Mesenchymal stem cell (in vitro differentiated cells and primary cell): ENCODE results near the gene VGF.

Experiments
- DNase-seq: peaks from one replicate; pipeline ENCODE4 v3.0.0-alpha.2; 2013
- H2AFZ ChIP-seq: one replicate; pipeline ENCODE4 v1.6.1; 2013; ENCODE audit warnings: low read depth, mild to moderate bottlenecking, control low read depth, inconsistent platforms, low read length, moderate library complexity
- H2AK5ac ChIP-seq: 2 replicates; pipeline ENCODE4 v1.6.1; 2013; ENCODE audit warnings: low read length, moderate library complexity, mild to moderate bottlenecking, inconsistent platforms; ENCODE audit not compliant: severe bottlenecking
- H2BK120ac ChIP-seq: one replicate; pipeline ENCODE4 v1.6.1; 2013; ENCODE audit warnings: low read depth, mild to moderate bottlenecking, inconsistent platforms, low read length, moderate library complexity
- H2BK12ac ChIP-seq, 2 experiments: one replicate each; pipeline ENCODE4 v1.6.1; 2013; ENCODE audit warnings: inconsistent platforms in 2 of 2, low read length in 2 of 2, mild to moderate bottlenecking in 2 of 2, moderate library complexity in 2 of 2, control low read depth in 1 of 2
- H2BK15ac ChIP-seq: one replicate; pipeline ENCODE4 v1.6.1; 2013; ENCODE audit warnings: mild to moderate bottlenecking, low read depth, inconsistent platforms; ENCODE audit not compliant: poor library complexity, severe bottlenecking
- H2BK5ac ChIP-seq: 2 replicates; pipeline ENCODE4 v1.6.1; 2013; ENCODE audit warnings: low read depth, mild to moderate bottlenecking, low read length, control low read depth, inconsistent platforms; ENCODE audit not compliant: poor library complexity, severe bottlenecking
- H3K14ac ChIP-seq, 2 experiments: one replicate each; pipeline ENCODE4 v1.6.1; 2013; ENCODE audit warnings: inconsistent platforms in 2 of 2, low read length in 2 of 2, control low read depth in 1 of 2, mild to moderate bottlenecking in 1 of 2, moderate library complexity in 1 of 2
- H3K18ac ChIP-seq, 2 experiments: one replicate each; pipeline ENCODE4 v1.6.1; 2013; ENCODE audit warnings: inconsistent platforms in 2 of 2, low read length in 2 of 2, control low read depth in 1 of 2, low read depth in 1 of 2, mild to moderate bottlenecking in 1 of 2
- H3K23ac ChIP-seq, 2 experiments: one replicate each; pipeline ENCODE4 v1.6.1; 2013; ENCODE audit warnings: inconsistent platforms in 2 of 2, low read length in 2 of 2, mild to moderate bottlenecking in 2 of 2, moderate library complexity in 2 of 2, control low read depth in 1 of 2
- H3K27ac ChIP-seq: 2 replicates; pipeline ENCODE4 v1.5.1; 2013; ENCODE audit warnings: mild to moderate bottlenecking, moderate library complexity, low read length, control low read depth, inconsistent platforms; ENCODE audit not compliant: poor library complexity, severe bottlenecking
- H3K27me3 ChIP-seq, 2 experiments: 2 replicates each; pipeline versions ENCODE4 v1.6.1 to v1.7.0; 2013; ENCODE audit warnings: low read length in 2 of 2, mild to moderate bottlenecking in 2 of 2, moderate library complexity in 2 of 2, control low read depth in 1 of 2, inconsistent platforms in 1 of 2; ENCODE audit not compliant: control insufficient read depth in 1 of 2, insufficient read depth in 1 of 2
- H3K36me3 ChIP-seq, 2 experiments: 2 replicates each; pipeline versions ENCODE4 v1.6.1 to v1.7.0; 2013; ENCODE audit warnings: low read length in 2 of 2, control low read depth in 1 of 2, inconsistent platforms in 1 of 2, low read depth in 1 of 2, mild to moderate bottlenecking in 1 of 2; ENCODE audit not compliant: insufficient read depth in 2 of 2, control insufficient read depth in 1 of 2
- H3K4ac ChIP-seq, 2 experiments: one replicate each; pipeline ENCODE4 v1.6.1; 2013; ENCODE audit warnings: inconsistent platforms in 2 of 2, low read length in 2 of 2, mild to moderate bottlenecking in 2 of 2, moderate library complexity in 2 of 2, control low read depth in 1 of 2, low read depth in 1 of 2
- H3K4me1 ChIP-seq: 2 replicates; pipeline ENCODE4 v1.6.1; 2013; ENCODE audit warnings: low read depth, low read length, control low read depth; ENCODE audit not compliant: control insufficient read depth, insufficient read depth
- H3K4me2 ChIP-seq: 2 replicates; pipeline ENCODE4 v1.6.1; 2013; ENCODE audit warnings: low read length, mild to moderate bottlenecking, inconsistent platforms; ENCODE audit not compliant: poor library complexity, severe bottlenecking
- H3K4me3 ChIP-seq, 2 experiments: 2 replicates each; pipeline versions ENCODE4 v1.5.1 to v1.7.0; 2013; ENCODE audit warnings: low read length in 2 of 2, mild to moderate bottlenecking in 2 of 2, control low read depth in 1 of 2, low read depth in 1 of 2; ENCODE audit not compliant: insufficient read depth in 1 of 2
- H3K79me1 ChIP-seq: replicated peaks from 2 replicates; pipeline ENCODE4 v1.6.1; 2013; ENCODE audit warnings: mild to moderate bottlenecking, control low read depth, low read length, inconsistent platforms; ENCODE audit not compliant: poor library complexity, severe bottlenecking
- H3K9ac ChIP-seq: 2 replicates; pipeline ENCODE4 v1.7.0; 2013; ENCODE audit warnings: mild to moderate bottlenecking, low read length, moderate library complexity
- H3K9me3 ChIP-seq: 2 replicates; pipeline ENCODE4 v1.7.0; 2013; ENCODE audit warnings: mild to moderate bottlenecking, low read length; ENCODE audit not compliant: control insufficient read depth
- H4K8ac ChIP-seq: one replicate; pipeline ENCODE4 v1.6.1; 2013; ENCODE audit warnings: inconsistent platforms, mild to moderate bottlenecking, low read length, moderate library complexity
- H4K91ac ChIP-seq: one replicate; pipeline ENCODE4 v1.6.1; 2013; ENCODE audit warnings: mild to moderate bottlenecking, low read length, inconsistent platforms
- WGBS: methylation state at CpG from one replicate; pipeline ENCODE4 v1.1.7; 2013; ENCODE audit warnings: mixed read lengths; 5-methylcytosine and 5-hydroxymethylcytosine counted together

The VGF gene

GRCh38 chr7:101208794-101209193 lies 43.4 kb upstream of the VGF start:
- Histone ChIP-seq H3K4ac (no peak overlapping the region), H3K27ac (no peak overlapping the region), H3K4me1 (peaks cover 10% of the 10 kb centered on the region), H3K18ac (no peak overlapping the region), H2AK5ac (no peak overlapping the region), H3K4me2 (no peak overlapping the region), H3K9ac (no peak overlapping the region), H4K91ac (no peak overlapping the region), H3K79me1 (peaks cover 3% of the 10 kb centered on the region), H3K27me3 (peaks cover under 1 to 1% of the 10 kb centered on the region in 2 experiments), H2AFZ (no peak overlapping the region), H2BK5ac (no peak overlapping the region), H3K36me3 (peaks cover 68 to 76% of the 10 kb centered on the region in 2 experiments), H2BK15ac (no peak overlapping the region), H4K8ac (no peak overlapping the region), H3K23ac (peak overlapping the region in 1 of 2 experiments; percentile 43), H2BK120ac (no peak overlapping the region), H2BK12ac (no peak overlapping the region), H3K4me3 (no peak overlapping the region), H3K9me3 (no peaks in the 10 kb centered on the region), H3K14ac (no peak overlapping the region)
- no peak for DNase-seq
- 96% methylated on average over 14 of the region's 14 CpGs for WGBS

- H2AK5ac ChIP-seq: no peak overlapping the region
Measured at GRCh38 chr7:101207459-101207858, 42.1 kb upstream of the VGF start.

GRCh38 chr7:101206665-101207042 lies 41.3 kb upstream of the VGF start:
- Histone ChIP-seq H3K27me3 (peaks cover 22 to 23% of the 10 kb centered on the region in 2 experiments), H2BK120ac (no peak overlapping the region), H3K14ac (no peak overlapping the region), H3K18ac (no peak overlapping the region), H3K4ac (no peak overlapping the region), H2AFZ (no peak overlapping the region), H3K4me1 (peaks cover 18% of the 10 kb centered on the region), H2AK5ac (no peak overlapping the region), H3K23ac (no peak overlapping the region), H2BK15ac (no peak overlapping the region), H3K9me3 (no peaks in the 10 kb centered on the region), H3K4me2 (no peak overlapping the region), H4K8ac (no peak overlapping the region), H4K91ac (no peak overlapping the region), H2BK5ac (no peak overlapping the region), H3K79me1 (no peaks in the 10 kb centered on the region), H3K27ac (no peak overlapping the region), H2BK12ac (no peak overlapping the region), H3K36me3 (peaks cover 52 to 54% of the 10 kb centered on the region in 2 experiments), H3K4me3 (no peak overlapping the region), H3K9ac (no peak overlapping the region)
- no peak for DNase-seq
- 87% methylated on average over 19 of the region's 19 CpGs for WGBS

More at GRCh38 chr7:101207459-101207858, 42.1 kb upstream of the VGF start:
- 98% methylated on average over 17 of the region's 17 CpGs for WGBS
- peak overlapping the region; percentile 15 for H4K91ac ChIP-seq
- H3K4ac ChIP-seq: no peak overlapping the region
- H2BK5ac ChIP-seq: no peak overlapping the region
- H3K14ac ChIP-seq: no peak overlapping the region
- no peak overlapping the region for H2BK15ac ChIP-seq
- H3K23ac ChIP-seq: no peak overlapping the region
- peaks cover 14 to 15% of the 10 kb centered on the region in 2 experiments for H3K27me3 ChIP-seq
- no peak for DNase-seq
- H3K27ac ChIP-seq: no peak overlapping the region
- H3K79me1 ChIP-seq: no peaks in the 10 kb centered on the region
- no peak overlapping the region for H2AFZ ChIP-seq
- H3K4me2 ChIP-seq: no peak overlapping the region
- H3K4me1 ChIP-seq: peaks cover 10% of the 10 kb centered on the region
- H3K9ac ChIP-seq: no peak overlapping the region
- no peak overlapping the region for H2BK120ac ChIP-seq
- H3K36me3 ChIP-seq: peaks cover 60 to 62% of the 10 kb centered on the region in 2 experiments
- no peak overlapping the region for H4K8ac ChIP-seq
- H3K4me3 ChIP-seq: no peak overlapping the region
- no peak overlapping the region for H3K18ac ChIP-seq
- H2BK12ac ChIP-seq: no peak overlapping the region
- no peaks in the 10 kb centered on the region for H3K9me3 ChIP-seq

GRCh38 chr7:101205901-101206664 lies 40.7 kb upstream of the VGF start:
- Histone ChIP-seq H2AK5ac (no peak overlapping the region), H3K23ac (no peak overlapping the region), H2BK12ac (no peak overlapping the region), H3K27ac (no peak overlapping the region), H2AFZ (no peak overlapping the region), H3K27me3 (peaks cover 28% of the 10 kb centered on the region in 2 experiments), H2BK15ac (no peak overlapping the region), H3K14ac (no peak overlapping the region), H3K9me3 (no peaks in the 10 kb centered on the region), H3K4me2 (no peak overlapping the region), H3K4me1 (peaks cover 21% of the 10 kb centered on the region), H3K18ac (no peak overlapping the region), H2BK120ac (no peak overlapping the region), H3K36me3 (peaks cover 47 to 48% of the 10 kb centered on the region in 2 experiments), H3K79me1 (no peaks in the 10 kb centered on the region), H3K9ac (no peak overlapping the region), H3K4me3 (no peak overlapping the region), H4K91ac (no peak overlapping the region), H4K8ac (no peak overlapping the region), H3K4ac (no peak overlapping the region), H2BK5ac (no peak overlapping the region)
- DNase-seq: no peak
- WGBS: 96% methylated on average over 32 of the region's 32 CpGs
